HL-60 (cell line): ENCODE data around the gene HMGA1.

Experiments
- DNase-seq, 2 experiments: peaks; one replicate each; pipeline ENCODE4 v3.0.0-alpha.2; 2010 to 2020; ENCODE audit warnings: low read depth in 1 of 2, low spot score in 1 of 2
- H3K27ac ChIP-seq: fragments of 250-450 bp; sonication (Bioruptor Pico); replicated peaks from 2 replicates; pipeline ENCODE4 v1.5.1; 2020; ENCODE audit warnings: mild to moderate bottlenecking, moderate library complexity
- H3K27me3 ChIP-seq: fragments of 250-450 bp; sonication (Bioruptor Pico); 2 replicates; pipeline ENCODE4 v1.5.1; 2021; ENCODE audit warnings: mild to moderate bottlenecking, moderate library complexity; ENCODE audit not compliant: insufficient read depth, poor library complexity, severe bottlenecking
- H3K4me3 ChIP-seq: replicated peaks from 2 replicates; pipeline ENCODE4 v1.5.1; 2011; ENCODE audit warnings: mild to moderate bottlenecking, control low read depth, low read length; ENCODE audit not compliant: insufficient read depth
- GABPA ChIP-seq: IDR thresholded peaks from 2 replicates; pipeline ENCODE4 v1.6.1; 2012; ENCODE audit warnings: low read depth
- POLR2AphosphoS5 ChIP-seq: IDR thresholded peaks from 2 replicates; pipeline ENCODE4 v1.6.1; 2012; ENCODE audit warnings: low read depth
- REST ChIP-seq: IDR thresholded peaks from 2 replicates; pipeline ENCODE4 v1.6.1; 2012; ENCODE audit warnings: low read depth; ENCODE audit not compliant: insufficient replicate concordance
- SPI1 ChIP-seq: IDR thresholded peaks from 2 replicates; pipeline ENCODE4 v1.6.1; 2012; ENCODE audit warnings: low read depth, mild to moderate bottlenecking, borderline replicate concordance
- TF ChIP-seq, protein P1 (sequence below): IDR thresholded peaks from one replicate; pipeline ENCODE4 v1.5.1; 2011; ENCODE audit warnings: low read length, control low read depth, inconsistent platforms; ENCODE audit not compliant: insufficient read depth

The HMGA1 gene

DNA sequence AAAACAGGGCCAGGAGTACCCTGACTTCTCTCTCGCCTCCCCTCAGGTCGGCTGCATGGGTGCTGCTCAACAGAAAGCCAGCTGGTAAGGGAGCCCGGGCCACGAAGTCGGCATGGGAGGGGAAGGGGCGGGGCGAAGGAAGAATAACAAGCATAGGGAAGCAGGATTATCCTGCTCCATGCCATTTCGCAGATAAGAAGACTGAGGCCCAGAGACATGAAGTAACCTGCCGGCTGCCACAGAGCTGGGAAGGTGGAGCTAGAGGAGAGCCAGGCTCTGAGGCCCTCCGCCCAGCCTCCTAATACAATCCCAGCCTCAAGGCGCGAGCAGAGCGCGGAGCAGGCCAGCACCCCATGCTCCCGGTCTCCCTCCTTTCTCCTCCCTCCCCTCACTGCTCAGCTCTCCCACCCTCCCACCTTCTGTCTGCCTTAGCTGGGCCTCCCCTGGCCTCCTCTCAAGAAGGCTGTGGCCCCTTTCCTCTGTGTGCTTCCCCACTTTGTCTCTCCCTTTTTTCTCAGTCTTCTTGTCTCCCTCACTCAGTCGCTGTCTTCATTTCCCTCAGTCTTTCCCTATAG is 13.2 kb upstream of the HMGA1 start:
- Histone ChIP-seq H3K27me3 (no peaks in the 10 kb centered on the region), H3K4me3 (no peak overlapping the region), H3K27ac (peak overlapping the region; percentile 42)
- DNase-seq, result no peak
- TF ChIP-seq POLR2AphosphoS5 (no peak), SPI1 (no peak)

- TF ChIP-seq SPI1 (peak; percentile 47; the same call in 1 of the 2 replicates), POLR2AphosphoS5 (peak; percentile 87), REST (no peak)
- H3K27ac ChIP-seq, result peak overlapping the region; percentile 97
- H3K27me3 ChIP-seq, result no peaks in the 10 kb centered on the region
- H3K4me3 ChIP-seq, result peak overlapping the region; percentile 37
- peak; percentile 91 to 97 for DNase-seq
Measured at GRCh38 chr6:34223956-34224940, 12.4 kb upstream of the HMGA1 start.

- Histone ChIP-seq H3K27me3 (no peaks in the 10 kb centered on the region), H3K4me3 (no peak overlapping the region), H3K27ac (no peak overlapping the region)
- DNase-seq, result no peak
- TF ChIP-seq, protein P1, sequence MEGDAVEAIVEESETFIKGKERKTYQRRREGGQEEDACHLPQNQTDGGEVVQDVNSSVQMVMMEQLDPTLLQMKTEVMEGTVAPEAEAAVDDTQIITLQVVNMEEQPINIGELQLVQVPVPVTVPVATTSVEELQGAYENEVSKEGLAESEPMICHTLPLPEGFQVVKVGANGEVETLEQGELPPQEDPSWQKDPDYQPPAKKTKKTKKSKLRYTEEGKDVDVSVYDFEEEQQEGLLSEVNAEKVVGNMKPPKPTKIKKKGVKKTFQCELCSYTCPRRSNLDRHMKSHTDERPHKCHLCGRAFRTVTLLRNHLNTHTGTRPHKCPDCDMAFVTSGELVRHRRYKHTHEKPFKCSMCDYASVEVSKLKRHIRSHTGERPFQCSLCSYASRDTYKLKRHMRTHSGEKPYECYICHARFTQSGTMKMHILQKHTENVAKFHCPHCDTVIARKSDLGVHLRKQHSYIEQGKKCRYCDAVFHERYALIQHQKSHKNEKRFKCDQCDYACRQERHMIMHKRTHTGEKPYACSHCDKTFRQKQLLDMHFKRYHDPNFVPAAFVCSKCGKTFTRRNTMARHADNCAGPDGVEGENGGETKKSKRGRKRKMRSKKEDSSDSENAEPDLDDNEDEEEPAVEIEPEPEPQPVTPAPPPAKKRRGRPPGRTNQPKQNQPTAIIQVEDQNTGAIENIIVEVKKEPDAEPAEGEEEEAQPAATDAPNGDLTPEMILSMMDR, result no peak
- TF ChIP-seq GABPA (no peak), SPI1 (no peak), POLR2AphosphoS5 (no peak), REST (no peak)
Measured at GRCh38 chr6:34225551-34225950, 11.1 kb upstream of the HMGA1 start.

DNA sequence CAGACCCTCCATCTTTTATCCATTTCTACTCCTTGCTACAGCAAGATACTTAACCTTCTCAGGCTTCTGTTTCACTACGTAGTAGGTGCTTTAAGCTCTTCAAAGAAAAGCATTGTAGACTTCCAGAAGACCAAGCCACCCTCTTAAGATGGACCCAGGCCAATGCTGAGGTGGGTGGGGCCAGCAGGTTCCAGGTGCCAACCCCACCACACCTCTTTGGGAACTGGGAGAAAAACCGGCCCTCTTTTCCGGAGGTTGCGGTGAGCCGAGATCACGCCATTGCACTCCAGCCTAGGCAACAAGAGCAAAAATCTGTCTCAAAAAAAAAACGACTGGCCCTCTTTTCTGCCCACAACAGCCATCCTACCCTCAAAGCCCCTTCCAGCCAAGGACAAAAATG is 10.6 kb upstream of the HMGA1 start:
- TF ChIP-seq POLR2AphosphoS5, result no peak
- TF ChIP-seq SPI1, result no peak
- TF ChIP-seq, protein P1, result no peak
- no peak for TF ChIP-seq GABPA
- TF ChIP-seq REST, result no peak
- no peak for DNase-seq
- H3K27ac ChIP-seq, result no peak overlapping the region
- no peak overlapping the region for H3K4me3 ChIP-seq
- no peaks in the 10 kb centered on the region for H3K27me3 ChIP-seq
